ENCODE measurements around the gene SPTBN1. TPM values are rescaled to one million over a fixed set of nuclear protein-coding genes. Genes with fewer than 3 reads are reported as not detected.
A peak's percentile ranks its signal among the peaks of the same experiment; 100 is the strongest.

The SPTBN1 gene
- total and polyA plus RNA-seq, 9 of the 15 experiments (the other 6 are each of a cell fraction or from before 2014, with no cell fraction given): 8.9 to 66.8 (median 31.4) TPM

- TF ChIP-seq UBTF (IDR thresholded peaks at IDR 0.05; ENCODE audit: borderline replicate concordance in 1 of 2, low read depth in 2 of 2, low read length in 2 of 2) (peak in 1 of 2 experiments; percentile 93; a peak in 2 of 4 replicates), FOXK1 (CRISPR knock-in tag; IDR thresholded peaks at IDR 0.05; ENCODE audit: borderline replicate concordance) (no peak), PRDM10 (IDR thresholded peaks at IDR 0.05; ENCODE audit: partially characterized antibody) (no peak), TOE1 (IDR thresholded peaks at IDR 0.05; ENCODE audit: borderline replicate concordance) (peak; percentile 42; the same call in 1 of the 2 replicates), TOE1 (CRISPR knock-in tag; IDR thresholded peaks at IDR 0.05; ENCODE audit: borderline replicate concordance, low read depth) (no peak), ZNF778 (CRISPR knock-in tag; IDR thresholded peaks at IDR 0.05) (no peak), DDX20 (tag; IDR thresholded peaks at IDR 0.05; ENCODE audit: low read depth) (no peak), ELK1 (CRISPR knock-in tag; IDR thresholded peaks at IDR 0.05) (no peak), NFIX (CRISPR knock-in tag; IDR thresholded peaks at IDR 0.05; ENCODE audit: low read depth) (no peak), RBM34 (IDR thresholded peaks at IDR 0.05; ENCODE audit: borderline replicate concordance, insufficient read depth, low read length) (no peak), NONO (IDR thresholded peaks at IDR 0.05; ENCODE audit: low read depth in 2 of 2, low read length in 1 of 2) (no peak), ZNF583 (CRISPR knock-in tag; IDR thresholded peaks at IDR 0.05) (no peak), ZNF143 (CRISPR knock-in tag; IDR thresholded peaks at IDR 0.05) (no peak), MBD2 (IDR thresholded peaks at IDR 0.05; ENCODE audit: borderline replicate concordance, low read depth) (no peak), ZSCAN29 (IDR thresholded peaks at IDR 0.05) (no peak), GATAD2B (IDR thresholded peaks at IDR 0.05; ENCODE audit: borderline replicate concordance) (peak; percentile 82), ZNF511 (CRISPR knock-in tag; IDR thresholded peaks at IDR 0.05) (peak; percentile 66; the same call in 1 of the 2 replicates), ZNF589 (CRISPR knock-in tag; IDR thresholded peaks at IDR 0.05; ENCODE audit: low read depth) (no peak; the same call in 1 of the 2 replicates), RBBP5 (IDR thresholded peaks at IDR 0.05; ENCODE audit: borderline replicate concordance, insufficient read depth, low read length, poor library complexity, severe bottlenecking) (peak; percentile 61)
These were observed 102.3 kb downstream of the SPTBN1 start (continued) for GRCh38 chr2:54558188-54559005.

Data from K562 (cell line).